Lower lobe of right lung (tissue), 2 donors: Measurements from ENCODE around the gene IGFBP3. TPM values are rescaled to one million over a fixed set of nuclear protein-coding genes. Genes with fewer than 3 reads are reported as not detected.

Experiments used
- ATAC-seq, 2 donors: fragments of 200-7000 bp; cut with Tn5 transposase; one replicate each; pipeline ENCODE4 v1.9.1; 2020 to 2022; ENCODE audit warnings: mild to moderate bottlenecking in 2 of 2, moderate library complexity in 2 of 2
- DNase-seq: peaks from one replicate; pipeline ENCODE4 v3.0.0-alpha.2; 2020
- H3K27ac ChIP-seq: fragments of 200-600 bp; one replicate; pipeline ENCODE4 v1.8.0; 2022
- H3K27me3 ChIP-seq: fragments of 200-600 bp; one replicate; pipeline ENCODE4 v1.8.0; 2022; ENCODE audit warnings: low read depth
- H3K36me3 ChIP-seq: fragments of 200-600 bp; one replicate; pipeline ENCODE4 v1.8.0; 2022; ENCODE audit warnings: mild to moderate bottlenecking
- H3K4me1 ChIP-seq: fragments of 200-600 bp; one replicate; pipeline ENCODE4 v1.8.0; 2022
- H3K4me3 ChIP-seq: fragments of 200-600 bp; one replicate; pipeline ENCODE4 v1.8.0; 2022; ENCODE audit warnings: mild to moderate bottlenecking
- H3K9me3 ChIP-seq: fragments of 200-600 bp; one replicate; pipeline ENCODE4 v1.8.0; 2022
- CTCF ChIP-seq: fragments of 200-600 bp; IDR thresholded peaks from one replicate; pipeline ENCODE4 v1.8.0; 2022; ENCODE audit warnings: antibody characterized with exemption, mild to moderate bottlenecking
- intact Hi-C: fragments of 100-400 bp; cut with DNase I; formaldehyde crosslinking; loops from one replicate; pipeline ENCODE4 v1.11.0; 2022
- total RNA-seq: library from RNA; stranded (reverse); fragmentation: NEBNext Ultra II Directional; extraction: Animal tissue kit (Norgen Biotek cat#: 25700); gene quantifications from one replicate; pipeline ENCODE4 v1.2.1, GENCODE V29; 2021
- donor health status: DM: no; HTN: yes; CAD: no; lungs with severe emphysema.

IGFBP3 gene
- total RNA-seq, 1 donor from 2014 or later, result 32.2 TPM

- H3K36me3 ChIP-seq, result no peaks in the 10 kb centered on the region
- H3K4me1 ChIP-seq, result no peaks in the 10 kb centered on the region
- no peak overlapping the region for H3K27ac ChIP-seq
- peaks cover 8% of the 10 kb centered on the region for H3K9me3 ChIP-seq
- intact Hi-C loops, result no loop called here
- DNase-seq (no peak), ATAC-seq (no peak)
- no peaks in the 10 kb centered on the region for H3K27me3 ChIP-seq
- no peak overlapping the region for H3K4me3 ChIP-seq
- no peak for TF ChIP-seq CTCF
These were observed 42.5 kb downstream of the IGFBP3 start for GRCh38 chr7:45878457-45879144.

- Histone ChIP-seq H3K27me3 (no peaks in the 10 kb centered on the region), H3K4me3 (no peak overlapping the region), H3K4me1 (no peaks in the 10 kb centered on the region), H3K27ac (no peak overlapping the region), H3K9me3 (peaks cover 8% of the 10 kb centered on the region), H3K36me3 (no peaks in the 10 kb centered on the region)
- DNase-seq (no peak), ATAC-seq (no peak)
- intact Hi-C loops, result no loop called here
- no peak for TF ChIP-seq CTCF
These were observed 44.6 kb downstream of the IGFBP3 start for GRCh38 chr7:45876519-45876918.

- Histone ChIP-seq H3K4me1 (no peaks in the 10 kb centered on the region), H3K27ac (no peak overlapping the region), H3K27me3 (no peaks in the 10 kb centered on the region), H3K36me3 (no peaks in the 10 kb centered on the region), H3K4me3 (no peak overlapping the region), H3K9me3 (peaks cover 8% of the 10 kb centered on the region)
- ATAC-seq (no peak), DNase-seq (no peak)
- TF ChIP-seq CTCF, result no peak
- intact Hi-C loops, result no loop called here
These were observed 46.5 kb downstream of the IGFBP3 start for GRCh38 chr7:45874408-45875131.

GRCh38 chr7:45873355-45873754 is 47.7 kb downstream of the IGFBP3 start:
- Histone ChIP-seq H3K27me3 (no peaks in the 10 kb centered on the region), H3K36me3 (no peaks in the 10 kb centered on the region), H3K9me3 (peaks cover 4% of the 10 kb centered on the region), H3K27ac (no peak overlapping the region), H3K4me3 (no peak overlapping the region), H3K4me1 (no peaks in the 10 kb centered on the region)
- ATAC-seq (no peak), DNase-seq (no peak)
- no peak for TF ChIP-seq CTCF
- intact Hi-C loops, result no loop called here

GRCh38 chr7:45873035-45873354 is 48.1 kb downstream of the IGFBP3 start, which contains the start of gene CCDC201:
Gene CCDC201 (minus strand): TSS chr7:45873082. CDS start chr7:45873007, 75 bp downstream.
- TF ChIP-seq CTCF, result no peak
- Histone ChIP-seq H3K27me3 (no peaks in the 10 kb centered on the region), H3K4me3 (no peak within 1 kb of the TSS), H3K9me3 (peaks cover 5% of the 10 kb centered on the region), H3K36me3 (no peaks in the 10 kb centered on the region), H3K27ac (no peak within 1 kb of the TSS), H3K4me1 (no peaks in the 10 kb centered on the region)
- intact Hi-C loops, result no loop called here
- ATAC-seq (no peak), DNase-seq (no peak)
